SK-N-SH (cell line): ENCODE results near the gene AIRE.

ENCODE experiments used
- CTCF ChIP-seq: fragments of 200-600 bp; sonication (generic); IDR thresholded peaks from 2 replicates; pipeline ENCODE4 v1.6.1; 2017; ENCODE audit warnings: antibody characterized with exemption, mild to moderate bottlenecking, moderate library complexity
- EP300 ChIP-seq, 2 experiments: IDR thresholded peaks; 2 replicates each; pipeline versions ENCODE4 v1.4.0 to v1.6.1; 2012; ENCODE audit warnings: borderline replicate concordance in 1 of 2, low read depth in 1 of 2, low read length in 1 of 2
- JUND ChIP-seq: IDR thresholded peaks from 2 replicates; pipeline ENCODE4 v1.4.0; 2012
- MAX ChIP-seq: IDR thresholded peaks from 2 replicates; pipeline ENCODE4 v1.4.0; 2012; ENCODE audit warnings: low read depth
- POLR2AphosphoS5 ChIP-seq: IDR thresholded peaks from 2 replicates; pipeline ENCODE4 v1.6.1; 2012; ENCODE audit warnings: low read depth, low read length
- RAD21 ChIP-seq: IDR thresholded peaks from 2 replicates; pipeline ENCODE4 v1.6.1; 2012; ENCODE audit warnings: mild to moderate bottlenecking, low read length
- REST ChIP-seq: IDR thresholded peaks from 2 replicates; pipeline ENCODE4 v1.6.1; 2012; ENCODE audit warnings: mild to moderate bottlenecking, low read depth, low read length, moderate library complexity
- SMC3 ChIP-seq: IDR thresholded peaks from 2 replicates; pipeline ENCODE4 v1.6.1; 2012; ENCODE audit warnings: low read depth, low read length, improper control_type of control experiment
- TAF1 ChIP-seq: IDR thresholded peaks from 2 replicates; pipeline ENCODE4 v1.6.1; 2012; ENCODE audit warnings: low read depth, mild to moderate bottlenecking, low read length, moderate library complexity, borderline replicate concordance
- TEAD4 ChIP-seq: IDR thresholded peaks from 2 replicates; pipeline ENCODE4 v1.4.0; 2012; ENCODE audit warnings: mild to moderate bottlenecking, borderline replicate concordance; ENCODE audit not compliant: insufficient read depth
- YY1 ChIP-seq: IDR thresholded peaks from 2 replicates; pipeline ENCODE4 v1.4.0; 2012; ENCODE audit warnings: low read depth, mild to moderate bottlenecking

GRCh38 chr21:44295163-44295573 is 9.5 kb downstream of the AIRE start:
- TF ChIP-seq TAF1 (no peak), YY1 (no peak), RAD21 (no peak), TEAD4 (no peak), CTCF (no peak), SMC3 (no peak), MAX (no peak), POLR2AphosphoS5 (no peak), REST (no peak), JUND (no peak), EP300 (IDR thresholded peaks at IDR 0.05; ENCODE audit: borderline replicate concordance in 1 of 2, low read depth in 1 of 2, low read length in 1 of 2) (no peak)
